Measurements from ENCODE around the gene TEDC2.

- no peak for TF ChIP-seq CTCF (IDR thresholded peaks at IDR 0.05)
- no peak for TF ChIP-seq EP300 (IDR thresholded peaks at IDR 0.05)
- TF ChIP-seq POLR2AphosphoS5 (IDR thresholded peaks at IDR 0.05) = no peak
- no peak for TF ChIP-seq POLR2A (IDR thresholded peaks at IDR 0.05; ENCODE audit: low read depth)
These were observed 31.2 kb upstream of the TEDC2 start for GRCh38 chr16:2428784-2429033.

All from esophagus muscularis mucosa (tissue), 4 donors.